ENCODE data around the gene PARD3B. TPM values are rescaled to one million over a fixed set of nuclear protein-coding genes. Genes with fewer than 3 reads are reported as not detected.

Gene PARD3B
- total and polyA plus RNA-seq, 3 donors from 2014 or later, result 14.6 to 36.8 (median 29.6) TPM

DNA sequence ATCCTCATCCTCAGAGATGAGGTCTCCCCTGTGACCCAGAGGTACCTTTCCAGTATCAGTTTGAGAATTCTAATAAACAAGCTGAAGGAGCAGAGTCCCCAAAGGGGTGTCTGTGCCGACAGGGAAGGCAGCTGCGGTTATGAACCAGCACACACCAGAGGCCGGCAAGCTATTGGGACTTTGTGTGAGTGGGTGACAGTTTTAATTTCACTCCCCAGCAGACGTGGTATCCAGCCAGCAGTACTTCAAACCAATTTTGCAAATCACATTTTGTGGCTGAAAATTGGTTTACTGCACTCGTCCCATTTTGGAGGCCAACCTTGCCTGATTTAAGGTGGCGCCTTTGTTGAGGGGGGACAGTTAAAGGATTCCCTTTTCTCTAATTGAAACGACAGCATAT is 1034.1 kb downstream of the PARD3B start:
- intact Hi-C loops (cut with DNase I; ENCODE audit: low total_unique reads), result no loop called here
- no peaks in the 10 kb centered on the region for H3K27me3 ChIP-seq
- no peak for TF ChIP-seq POLR2A (IDR thresholded peaks at IDR 0.05)
- TF ChIP-seq, protein P1, sequence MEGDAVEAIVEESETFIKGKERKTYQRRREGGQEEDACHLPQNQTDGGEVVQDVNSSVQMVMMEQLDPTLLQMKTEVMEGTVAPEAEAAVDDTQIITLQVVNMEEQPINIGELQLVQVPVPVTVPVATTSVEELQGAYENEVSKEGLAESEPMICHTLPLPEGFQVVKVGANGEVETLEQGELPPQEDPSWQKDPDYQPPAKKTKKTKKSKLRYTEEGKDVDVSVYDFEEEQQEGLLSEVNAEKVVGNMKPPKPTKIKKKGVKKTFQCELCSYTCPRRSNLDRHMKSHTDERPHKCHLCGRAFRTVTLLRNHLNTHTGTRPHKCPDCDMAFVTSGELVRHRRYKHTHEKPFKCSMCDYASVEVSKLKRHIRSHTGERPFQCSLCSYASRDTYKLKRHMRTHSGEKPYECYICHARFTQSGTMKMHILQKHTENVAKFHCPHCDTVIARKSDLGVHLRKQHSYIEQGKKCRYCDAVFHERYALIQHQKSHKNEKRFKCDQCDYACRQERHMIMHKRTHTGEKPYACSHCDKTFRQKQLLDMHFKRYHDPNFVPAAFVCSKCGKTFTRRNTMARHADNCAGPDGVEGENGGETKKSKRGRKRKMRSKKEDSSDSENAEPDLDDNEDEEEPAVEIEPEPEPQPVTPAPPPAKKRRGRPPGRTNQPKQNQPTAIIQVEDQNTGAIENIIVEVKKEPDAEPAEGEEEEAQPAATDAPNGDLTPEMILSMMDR (IDR thresholded peaks at IDR 0.05), result no peak
- DNase-seq, result no peak
- WGBS, 2 donors, result 90 to 96% methylated on average over 7 of the region's 7 CpGs
- H3K9me3 ChIP-seq, result no peaks in the 10 kb centered on the region
- no peaks in the 10 kb centered on the region for H3K36me3 ChIP-seq (ENCODE audit: low read depth, missing control alignments)
- no peaks in the 10 kb centered on the region for H3K4me1 ChIP-seq
- H3K27ac ChIP-seq, result no peak overlapping the region
- H3K4me3 ChIP-seq, result no peak overlapping the region

DNA sequence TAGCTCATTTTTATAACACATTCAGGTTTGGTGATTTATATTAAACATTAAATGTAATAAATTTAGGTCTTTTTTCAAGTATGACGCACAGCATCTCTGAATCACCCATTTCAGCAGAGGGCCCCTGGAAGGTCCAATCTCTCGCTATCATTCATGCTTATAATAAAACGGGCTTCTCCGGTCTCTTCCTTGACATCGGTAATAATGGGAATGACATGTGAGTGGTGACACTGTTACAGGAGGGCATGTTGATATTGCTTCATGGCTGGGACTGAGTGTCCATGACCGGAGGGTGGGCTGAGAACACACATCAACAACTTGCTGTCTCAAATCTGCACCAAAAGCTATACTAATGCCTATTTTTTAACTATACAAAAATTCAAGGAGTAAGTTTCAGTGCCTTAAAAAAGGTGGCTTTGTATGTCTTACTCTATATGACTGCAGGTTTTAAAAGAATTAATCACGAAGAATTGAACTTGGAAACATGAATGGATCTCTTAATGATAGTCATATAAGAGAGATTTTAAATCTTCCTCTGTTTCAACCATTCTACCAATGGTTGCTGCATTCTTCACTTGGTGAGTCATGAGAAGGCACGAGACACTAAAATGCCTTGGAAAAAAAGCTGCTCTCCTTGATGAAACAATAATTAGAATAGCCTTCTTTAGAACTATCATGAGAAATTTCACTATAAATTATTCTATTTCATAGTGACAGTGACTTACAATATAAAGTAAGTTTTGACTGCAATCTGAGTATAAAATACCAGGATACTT is 1035.1 kb downstream of the PARD3B start:
- TF ChIP-seq, protein P1 (IDR thresholded peaks at IDR 0.05), result no peak
- no peak for TF ChIP-seq POLR2A (IDR thresholded peaks at IDR 0.05)
- H3K36me3 ChIP-seq (ENCODE audit: low read depth, missing control alignments), result no peaks in the 10 kb centered on the region
- no peak overlapping the region for H3K4me3 ChIP-seq
- H3K9me3 ChIP-seq, result no peaks in the 10 kb centered on the region
- H3K27me3 ChIP-seq, result no peaks in the 10 kb centered on the region
- H3K27ac ChIP-seq, result no peak overlapping the region
- WGBS, 2 donors, result 85 to 87% methylated on average over 8 of the region's 8 CpGs
- DNase-seq, result no peak
- H3K4me1 ChIP-seq, result no peaks in the 10 kb centered on the region
- intact Hi-C loops (cut with DNase I; ENCODE audit: low total_unique reads), result no loop called here

DNA sequence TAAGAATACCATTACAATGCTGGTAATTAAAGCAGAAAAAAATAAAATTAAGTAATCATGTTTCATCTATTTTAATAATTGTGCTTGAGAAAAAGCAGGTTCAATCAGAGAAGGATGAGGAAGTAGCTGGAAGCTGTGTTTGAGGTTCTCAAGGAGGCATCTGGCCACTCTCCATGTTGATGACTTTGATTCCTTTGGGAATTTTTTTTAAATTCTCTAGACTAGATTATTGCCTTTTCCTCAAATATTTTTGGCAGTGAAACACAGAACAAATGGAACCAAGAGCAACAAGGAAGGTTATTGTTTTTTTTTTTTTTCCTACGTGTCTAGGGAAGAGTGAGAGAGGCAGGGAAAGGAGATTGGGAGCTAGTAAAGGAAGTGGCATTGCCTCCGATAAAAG is 1037.1 kb downstream of the PARD3B start:
- DNase-seq, result no peak
- intact Hi-C loops (cut with DNase I; ENCODE audit: low total_unique reads), result no loop called here
- H3K4me1 ChIP-seq, result no peaks in the 10 kb centered on the region
- no peak overlapping the region for H3K4me3 ChIP-seq
- no peaks in the 10 kb centered on the region for H3K36me3 ChIP-seq (ENCODE audit: low read depth, missing control alignments)
- no peak overlapping the region for H3K27ac ChIP-seq
- no peak for TF ChIP-seq POLR2A (IDR thresholded peaks at IDR 0.05)
- TF ChIP-seq, protein P1 (IDR thresholded peaks at IDR 0.05), result no peak
- 49 to 50% methylated on average over 2 of the region's 2 CpGs for WGBS, 2 donors
- no peaks in the 10 kb centered on the region for H3K9me3 ChIP-seq
- H3K27me3 ChIP-seq, result no peaks in the 10 kb centered on the region

DNA sequence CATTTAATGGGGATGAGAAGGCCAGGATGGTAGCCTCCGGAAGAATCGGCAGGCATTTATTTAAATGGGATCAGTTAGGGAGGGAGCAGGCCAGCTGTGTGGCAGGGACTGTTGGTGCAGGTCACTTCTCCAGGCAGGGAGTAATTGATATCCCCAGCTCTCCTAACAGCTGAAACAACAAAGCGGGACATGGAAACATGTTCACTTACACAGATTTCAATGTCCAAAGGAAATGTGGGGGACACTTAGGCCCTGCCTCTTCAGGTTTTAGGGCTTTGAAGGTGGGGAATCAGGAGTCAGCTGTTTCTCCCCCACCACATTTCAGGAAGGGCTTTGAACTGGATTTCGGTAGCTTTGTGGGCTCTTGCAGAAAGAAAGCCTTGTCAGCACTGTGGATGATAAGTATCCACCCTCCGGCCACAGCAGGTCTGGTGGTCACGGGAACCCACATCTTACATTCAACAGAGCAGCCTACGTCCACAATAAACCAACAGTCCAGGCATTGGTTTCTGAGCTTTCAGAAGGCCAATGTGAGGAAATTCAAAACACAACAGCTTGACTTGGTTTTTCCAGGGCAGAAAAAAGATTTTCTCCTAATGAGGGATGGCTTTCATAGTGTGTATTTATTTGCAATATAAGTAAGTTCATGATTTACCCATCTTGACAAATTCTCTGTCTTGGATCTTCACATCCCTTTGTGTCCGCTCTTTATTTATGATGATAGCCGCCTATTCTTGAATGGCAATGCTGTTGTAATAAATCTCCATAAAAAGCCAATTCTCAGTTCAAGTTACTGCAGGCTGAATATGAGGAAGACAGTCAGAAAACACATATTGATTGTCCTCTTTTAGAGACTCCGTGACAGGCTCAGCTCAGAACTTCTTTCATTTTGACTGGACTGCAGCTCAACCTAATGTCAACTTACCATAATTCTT is 1040.4 kb downstream of the PARD3B start:
- intact Hi-C loops (cut with DNase I; ENCODE audit: low total_unique reads), result no loop called here
- DNase-seq, result no peak
- Histone ChIP-seq H3K9me3 (no peaks in the 10 kb centered on the region), H3K4me1 (no peaks in the 10 kb centered on the region), H3K27ac (no peak overlapping the region), H3K36me3 (ENCODE audit: low read depth, missing control alignments) (no peaks in the 10 kb centered on the region), H3K4me3 (no peak overlapping the region), H3K27me3 (no peaks in the 10 kb centered on the region)
- 73 to 87% methylated on average over 9 to 10 of the region's 10 CpGs for WGBS, 2 donors
- TF ChIP-seq, protein P1 (IDR thresholded peaks at IDR 0.05), result no peak
- TF ChIP-seq POLR2A (IDR thresholded peaks at IDR 0.05), result no peak
